Measurements from ENCODE around the gene SRCIN1.

The SRCIN1 gene

GRCh38 chr17:38579083-38579480, 26.7 kb downstream of the SRCIN1 start:
- no peak for DNase-seq (ENCODE audit: low read depth in 2 of 2)

- DNase-seq (ENCODE audit: low read depth in 2 of 2), result no peak
These were observed 27.3 kb downstream of the SRCIN1 start for GRCh38 chr17:38578229-38579082.

DNA sequence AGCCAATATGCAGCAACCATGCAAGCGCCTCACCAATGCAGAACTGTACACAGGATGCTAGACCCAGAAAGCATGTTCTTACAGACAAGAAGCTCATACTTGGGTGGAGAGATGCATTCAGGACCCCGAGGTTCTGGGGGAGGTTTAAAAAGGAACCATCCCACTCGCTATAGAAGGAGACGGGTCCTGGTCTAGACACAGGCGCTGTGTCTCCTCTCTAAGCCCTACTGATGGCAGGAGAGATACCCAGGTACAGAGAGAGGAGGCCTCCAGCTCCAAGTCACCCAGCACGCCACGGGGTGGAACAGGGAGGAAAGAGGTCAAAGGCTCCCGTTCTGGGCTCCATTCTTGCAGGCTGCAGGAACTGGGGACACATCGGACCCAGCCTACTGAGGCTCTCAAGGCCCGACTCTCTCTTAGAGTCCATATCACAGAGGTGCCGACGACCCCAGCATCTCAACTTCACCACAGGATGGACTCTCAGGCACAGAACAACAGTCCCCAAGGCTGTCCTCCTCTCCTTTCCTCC, 28.0 kb downstream of the SRCIN1 start:
- DNase-seq (ENCODE audit: low read depth in 2 of 2), result no peak

DNA sequence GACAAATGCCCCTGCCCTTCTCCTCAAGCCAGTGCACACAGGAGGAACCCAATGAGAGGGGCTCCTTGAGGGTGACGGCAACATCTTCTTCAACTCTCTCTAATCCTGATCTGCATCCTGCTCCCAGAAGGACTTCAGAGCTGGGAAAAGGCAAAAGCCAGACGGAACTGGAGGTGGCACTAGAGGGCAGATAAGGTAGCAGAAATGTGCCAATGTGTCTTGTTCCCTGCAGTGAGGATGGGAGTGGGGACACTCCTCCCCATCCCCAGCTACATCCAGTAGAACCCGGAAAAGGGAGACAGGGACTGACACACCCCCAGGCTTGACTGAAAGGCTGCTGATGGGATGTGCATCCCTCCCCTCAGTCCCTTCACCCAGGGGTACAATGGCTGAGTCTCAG, 28.5 kb downstream of the SRCIN1 start:
- DNase-seq (ENCODE audit: low read depth in 2 of 2), result no peak

- no peak for DNase-seq (ENCODE audit: low read depth in 2 of 2)
These were observed 30.0 kb downstream of the SRCIN1 start for GRCh38 chr17:38575781-38576180.

- no peak for DNase-seq (ENCODE audit: low read depth in 2 of 2)
These were observed 31.0 kb downstream of the SRCIN1 start for GRCh38 chr17:38574712-38575111.

DNA sequence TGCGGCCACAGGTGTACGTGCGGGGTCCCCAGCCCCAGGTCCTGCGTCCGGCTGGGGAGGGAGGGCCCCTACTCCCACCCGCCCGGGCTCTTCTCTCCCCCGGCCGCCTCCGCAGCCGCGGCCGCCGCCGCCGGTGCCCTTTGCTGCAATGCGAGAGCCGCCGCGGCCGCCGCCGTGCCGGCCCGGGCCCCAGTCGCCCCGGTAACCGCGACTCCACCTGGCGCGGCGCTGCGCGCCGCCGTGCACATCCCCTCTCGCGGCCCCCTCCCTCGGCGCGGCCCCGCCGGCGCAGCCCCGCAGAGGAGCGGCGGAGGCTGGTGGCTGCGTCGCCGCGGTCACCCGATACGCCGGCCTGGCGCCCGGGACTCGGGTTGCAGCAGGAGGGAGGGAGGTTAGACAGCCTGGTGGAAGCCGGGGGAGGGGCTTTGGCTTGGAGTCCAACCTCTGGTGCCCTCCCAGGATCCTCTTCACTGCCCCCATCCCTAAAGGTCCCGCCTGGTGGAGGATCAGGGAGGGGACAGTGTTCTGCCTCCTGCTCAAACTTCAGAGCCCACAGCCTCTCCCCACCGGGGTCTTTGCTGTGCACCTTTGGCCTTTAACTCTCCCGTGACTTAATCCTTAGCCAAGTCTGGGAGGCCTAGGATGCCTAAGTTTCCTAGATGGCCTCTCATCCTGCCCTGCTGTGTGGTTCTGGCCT, 32.9 kb downstream of the SRCIN1 start:
- no peak for DNase-seq (ENCODE audit: low read depth in 2 of 2)

DNA sequence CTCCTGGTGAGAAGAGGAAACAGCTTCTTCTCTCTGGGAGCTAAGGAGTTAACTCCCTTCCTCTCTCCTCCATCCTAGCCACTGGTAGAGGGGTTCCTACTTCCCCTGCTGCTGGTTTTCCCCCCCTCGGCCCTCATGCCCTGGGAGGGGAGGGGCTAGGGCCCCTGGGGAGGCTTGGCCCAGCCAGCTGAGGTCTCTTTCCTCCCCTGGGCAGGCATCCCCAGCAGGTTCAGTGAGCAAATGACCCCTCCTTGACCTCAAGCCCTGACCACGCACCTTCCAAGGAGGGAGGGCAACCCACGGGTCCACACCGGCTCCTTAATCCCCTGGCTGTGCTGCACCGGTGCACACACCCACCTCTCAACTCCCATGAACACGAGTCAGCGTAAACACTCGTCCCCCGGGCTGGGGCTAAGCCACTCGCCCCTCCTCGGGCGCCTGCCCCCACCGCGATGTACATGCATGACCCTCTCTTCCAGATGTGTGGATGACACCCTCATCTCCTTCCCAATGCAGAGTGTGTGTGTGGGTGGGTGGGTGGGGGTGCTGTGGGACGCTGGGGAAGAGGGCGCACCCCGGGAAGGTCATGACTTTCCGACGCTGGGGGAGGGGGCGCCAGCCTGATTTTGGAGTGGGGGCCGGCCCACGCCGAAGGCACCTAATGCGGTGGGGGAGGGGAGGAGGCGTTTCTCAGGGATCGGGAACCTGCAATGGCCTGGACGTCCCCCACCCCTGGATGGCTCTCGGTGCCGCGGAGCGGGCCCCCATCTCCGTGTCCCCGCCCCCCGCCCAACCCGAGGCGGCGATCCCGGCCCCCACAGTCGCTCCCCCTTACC, 33.7 kb downstream of the SRCIN1 start:
- DNase-seq (ENCODE audit: low read depth in 2 of 2), result no peak

- DNase-seq (ENCODE audit: low read depth in 2 of 2), result no peak
These were observed 35.8 kb downstream of the SRCIN1 start for GRCh38 chr17:38569701-38570512.

DNA sequence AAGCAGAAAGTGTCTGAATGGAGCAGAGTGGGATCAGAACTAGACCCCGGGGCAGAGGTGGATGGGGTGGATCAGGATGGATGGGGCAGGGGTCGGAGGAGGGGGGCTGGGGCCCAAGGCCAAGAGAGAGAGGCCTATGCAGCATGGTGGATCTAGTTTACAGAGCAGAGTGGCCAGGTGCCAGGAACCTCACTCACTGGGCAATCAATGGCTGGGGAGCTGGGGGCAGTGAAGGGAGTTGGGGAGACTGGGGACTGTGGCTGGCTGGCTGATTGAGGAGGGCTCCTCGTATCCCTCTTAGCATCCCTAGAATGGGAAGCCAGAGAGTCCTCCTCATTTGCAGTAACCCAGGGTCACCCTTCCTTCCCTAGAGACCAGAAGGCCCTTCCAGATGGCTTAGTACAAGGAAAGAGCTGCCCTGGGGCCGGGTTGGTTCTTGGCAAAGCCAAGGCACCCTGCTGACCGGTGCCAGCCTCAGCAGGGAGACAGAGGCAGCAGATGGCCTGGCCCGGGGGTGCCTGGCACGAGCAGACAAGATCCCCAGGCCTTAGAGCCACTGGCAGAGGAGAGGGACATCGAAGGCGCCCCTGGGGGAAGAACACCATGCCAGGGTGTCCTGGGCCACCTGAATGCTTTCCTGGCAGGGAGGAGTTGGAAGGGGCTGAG, 36.8 kb downstream of the SRCIN1 start:
- no peak for DNase-seq (ENCODE audit: low read depth in 2 of 2)

DNA sequence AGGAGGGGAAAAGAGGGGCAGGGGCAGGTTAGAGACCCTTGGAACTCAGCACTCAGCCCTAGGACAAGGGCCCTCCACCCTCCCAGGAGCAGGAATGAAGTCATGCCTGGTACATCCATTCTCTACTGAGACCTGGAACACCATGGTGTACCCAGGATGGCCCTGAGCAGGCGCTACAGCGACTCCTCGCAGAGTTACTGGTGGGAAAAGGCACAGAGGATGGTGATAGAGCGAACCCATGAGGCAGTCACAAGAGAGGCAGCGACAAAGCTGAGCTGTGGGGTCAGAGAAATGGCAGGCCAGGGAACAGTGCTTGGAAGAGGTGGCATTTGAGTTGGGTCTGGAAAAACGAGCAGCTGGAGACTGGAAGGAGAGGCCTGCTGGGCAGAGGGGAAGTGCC, 37.5 kb downstream of the SRCIN1 start:
- DNase-seq (ENCODE audit: low read depth in 2 of 2), result no peak

GRCh38 chr17:38567350-38567749, 38.4 kb downstream of the SRCIN1 start:
- no peak for DNase-seq (ENCODE audit: low read depth in 2 of 2)

GRCh38 chr17:38566666-38567031, 39.1 kb downstream of the SRCIN1 start:
- no peak for DNase-seq (ENCODE audit: low read depth in 2 of 2)

- no peak for DNase-seq (ENCODE audit: low read depth in 2 of 2)
These were observed 39.7 kb downstream of the SRCIN1 start for GRCh38 chr17:38565853-38566665.

DNA sequence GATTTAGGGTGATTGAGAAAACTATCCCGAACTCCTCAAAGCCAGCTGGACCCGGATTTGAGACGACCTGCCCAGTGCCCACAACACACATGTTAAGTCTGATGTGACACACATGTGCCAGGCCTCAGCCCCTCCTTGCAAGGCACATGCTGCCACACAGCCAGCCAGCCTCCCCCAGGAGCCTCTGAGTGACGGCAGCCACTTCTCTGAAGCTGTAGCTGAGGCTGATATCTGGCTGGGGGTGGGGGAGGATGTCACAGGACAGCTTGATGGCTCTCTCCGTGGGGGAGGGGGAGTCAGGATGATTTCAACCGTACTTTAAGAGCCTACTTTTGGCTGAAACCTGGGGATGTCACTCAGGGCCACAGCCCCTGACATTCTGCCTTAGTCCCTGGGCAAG, 40.9 kb downstream of the SRCIN1 start:
- DNase-seq (ENCODE audit: low read depth in 2 of 2), result no peak

GRCh38 chr17:38564254-38564837, 41.4 kb downstream of the SRCIN1 start:
- DNase-seq (ENCODE audit: low read depth in 2 of 2), result no peak

DNA sequence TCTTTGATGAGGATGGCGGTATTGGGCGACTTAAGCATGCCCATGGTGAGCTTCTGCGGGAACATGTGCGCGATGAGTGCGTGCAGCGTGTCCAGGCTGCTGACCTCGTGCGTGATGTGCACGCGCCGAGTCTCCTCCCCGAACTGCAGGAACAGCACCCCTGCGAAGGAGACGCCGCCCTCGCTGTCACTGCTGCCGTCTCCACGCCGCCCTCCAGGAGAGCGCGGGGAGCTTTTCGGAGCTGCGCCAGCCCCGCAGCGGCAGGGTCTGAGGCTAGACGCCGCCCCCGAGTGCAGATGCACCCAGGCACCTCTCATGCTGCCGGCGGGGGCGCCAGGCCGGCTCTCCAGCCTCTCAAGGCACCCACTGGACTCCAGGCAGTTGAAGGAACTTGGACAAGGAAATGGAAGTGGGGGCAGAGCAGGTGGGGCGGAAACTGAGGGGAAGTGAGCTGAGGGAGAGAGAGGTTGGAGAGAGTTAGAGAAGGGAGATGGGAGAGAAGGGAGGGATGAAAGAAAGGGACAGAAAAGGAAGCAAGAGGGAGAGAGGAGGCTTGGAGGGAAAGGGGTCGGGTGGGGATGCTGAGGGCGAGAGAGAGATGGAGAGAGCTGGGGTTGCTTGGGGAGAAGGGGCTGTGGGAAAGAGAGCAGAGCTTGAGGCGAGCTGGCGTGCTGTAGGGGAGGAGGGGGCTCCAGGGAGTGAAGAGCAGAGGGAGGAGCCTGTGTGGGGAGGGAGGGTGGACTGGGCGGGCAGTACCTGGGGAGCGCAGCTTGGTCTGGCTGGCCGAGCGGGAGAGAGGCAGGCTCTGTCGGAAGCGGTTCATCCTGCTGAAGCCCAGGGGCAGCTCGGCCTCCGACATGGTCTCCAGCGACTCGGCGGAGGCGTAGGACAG, 42.1 kb downstream of the SRCIN1 start:
- DNase-seq (ENCODE audit: low read depth in 2 of 2), result no peak

DNA sequence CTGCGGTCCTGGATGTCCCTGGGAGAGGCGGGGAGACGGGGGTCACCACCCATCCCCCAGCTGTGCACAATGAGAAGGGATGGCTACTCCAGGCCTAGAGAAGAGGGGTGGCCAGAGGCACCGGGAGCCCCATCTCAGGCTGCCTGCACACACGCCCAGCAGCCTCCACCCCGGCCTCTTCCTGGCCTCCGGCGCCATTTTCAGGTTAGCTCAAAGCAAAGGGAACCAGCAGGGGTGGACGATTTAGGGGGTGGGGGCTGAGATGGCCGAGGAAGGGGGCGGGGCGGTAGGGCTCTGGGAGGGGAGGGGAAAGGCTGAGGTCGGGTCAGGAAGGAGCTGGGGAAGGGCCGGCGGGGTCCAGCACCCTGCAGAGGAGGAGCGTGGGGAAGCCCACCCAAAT, 42.8 kb downstream of the SRCIN1 start:
- no peak for DNase-seq (ENCODE audit: low read depth in 2 of 2)

GRCh38 chr17:38562215-38562569, 43.6 kb downstream of the SRCIN1 start:
- DNase-seq (ENCODE audit: low read depth in 2 of 2), result no peak
